Thyroid gland (tissue), 4 donors: Measurements from ENCODE around the gene OTOP1. TPM values are rescaled to one million over a fixed set of nuclear protein-coding genes. Genes with fewer than 3 reads are reported as not detected.
"Not testable (repeated sequence)": the region's sequence is repeated elsewhere in the genome, so short reads cannot be mapped to it uniquely, and the experiment has no call there.

Experiments
- DNase-seq, 2 donors: peaks; one replicate each; pipeline ENCODE4 v3.0.0-alpha.2; 2019
- H3K27ac ChIP-seq, 3 donors: fragments of 200-600 bp; sonication (generic); 1 replicate in 2 of 3; 2 replicates in 1 of 3; pipeline ENCODE4 v1.5.1; 2016 to 2019; ENCODE audit warnings: mild to moderate bottlenecking in 1 of 3, moderate library complexity in 1 of 3
- H3K27me3 ChIP-seq: fragments of 200-600 bp; sonication (generic); one replicate; pipeline ENCODE4 v1.5.1; 2019
- H3K36me3 ChIP-seq, 2 donors: fragments of 200-600 bp; sonication (generic); one replicate each; pipeline ENCODE4 v1.5.1; 2016 to 2019
- H3K4me1 ChIP-seq, 2 donors: fragments of 200-600 bp; sonication (generic); one replicate each; pipeline ENCODE4 v1.5.1; 2017 to 2019
- H3K4me3 ChIP-seq, 3 donors: fragments of 200-600 bp; sonication (generic); replicated peaks in 1 of 3; 1 replicate in 2 of 3; 2 replicates in 1 of 3; pipeline ENCODE4 v1.5.1; 2016; ENCODE audit warnings: mild to moderate bottlenecking in 1 of 3
- H3K9me3 ChIP-seq: fragments of 200-600 bp; sonication (generic); one replicate; pipeline ENCODE4 v1.5.1; 2017
- POLR2A ChIP-seq, 2 donors: fragments of 450-650 bp; IDR thresholded peaks; one replicate each; pipeline ENCODE4 v1.6.1; 2017; ENCODE audit warnings: antibody characterized with exemption in 2 of 2, mild to moderate bottlenecking in 2 of 2, moderate library complexity in 1 of 2
- WGBS, 2 donors: methylation state at CpG; one replicate each; pipeline ENCODE4 v1.1.5; 2017; 5-methylcytosine and 5-hydroxymethylcytosine counted together
- intact Hi-C: fragments of 100-400 bp; cut with DNase I; formaldehyde crosslinking; loops from one replicate; pipeline ENCODE4 v1.15.1; 2023
- total RNA-seq, 4 donors: library from RNA; depleted of rRNA; stranded (reverse); fragments of >200 nt; gene quantifications; one replicate each; pipeline ENCODE4 v1.2.3, GENCODE V29; 2016
- TF ChIP-seq, protein P1 (sequence below), 6 experiments: fragments of 200-600 bp in 3 of 6; fragments of 450-650 bp in 3 of 6; sonication (generic) in 3 of 6; IDR thresholded peaks; one replicate each; pipeline ENCODE4 v1.5.1; 2016 to 2019; ENCODE audit warnings: antibody characterized with exemption in 6 of 6, mild to moderate bottlenecking in 2 of 6, inconsistent platforms in 1 of 6, moderate library complexity in 1 of 6

The OTOP1 gene
- total RNA-seq, 4 donors from 2014 or later, result not detected

DNA sequence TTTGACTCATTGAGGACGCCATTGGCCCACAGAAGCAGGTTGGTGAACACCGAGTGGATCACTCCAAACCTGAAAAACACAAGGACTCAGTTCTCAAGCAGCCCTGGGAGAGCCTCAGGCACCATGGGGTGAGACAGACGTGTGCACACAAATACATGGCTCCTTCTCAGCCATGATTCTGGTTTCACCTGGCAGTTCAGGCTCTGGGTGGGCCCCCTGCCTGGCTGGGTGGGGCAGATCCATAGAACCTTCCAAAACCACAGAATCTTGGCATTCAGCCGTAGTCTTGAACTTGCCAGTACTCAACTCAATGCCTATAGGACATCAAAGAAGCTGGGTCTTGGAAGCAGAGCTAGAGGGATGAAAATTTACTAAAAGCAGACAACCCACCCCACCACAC lies 24.2 kb downstream of the OTOP1 start:
- TF ChIP-seq, protein P1, sequence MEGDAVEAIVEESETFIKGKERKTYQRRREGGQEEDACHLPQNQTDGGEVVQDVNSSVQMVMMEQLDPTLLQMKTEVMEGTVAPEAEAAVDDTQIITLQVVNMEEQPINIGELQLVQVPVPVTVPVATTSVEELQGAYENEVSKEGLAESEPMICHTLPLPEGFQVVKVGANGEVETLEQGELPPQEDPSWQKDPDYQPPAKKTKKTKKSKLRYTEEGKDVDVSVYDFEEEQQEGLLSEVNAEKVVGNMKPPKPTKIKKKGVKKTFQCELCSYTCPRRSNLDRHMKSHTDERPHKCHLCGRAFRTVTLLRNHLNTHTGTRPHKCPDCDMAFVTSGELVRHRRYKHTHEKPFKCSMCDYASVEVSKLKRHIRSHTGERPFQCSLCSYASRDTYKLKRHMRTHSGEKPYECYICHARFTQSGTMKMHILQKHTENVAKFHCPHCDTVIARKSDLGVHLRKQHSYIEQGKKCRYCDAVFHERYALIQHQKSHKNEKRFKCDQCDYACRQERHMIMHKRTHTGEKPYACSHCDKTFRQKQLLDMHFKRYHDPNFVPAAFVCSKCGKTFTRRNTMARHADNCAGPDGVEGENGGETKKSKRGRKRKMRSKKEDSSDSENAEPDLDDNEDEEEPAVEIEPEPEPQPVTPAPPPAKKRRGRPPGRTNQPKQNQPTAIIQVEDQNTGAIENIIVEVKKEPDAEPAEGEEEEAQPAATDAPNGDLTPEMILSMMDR (IDR thresholded peaks at IDR 0.05), result no peak
- TF ChIP-seq POLR2A (IDR thresholded peaks at IDR 0.05), result no peak
- H3K4me1 ChIP-seq, result no peaks in the 10 kb centered on the region
- DNase-seq, result no peak
- H3K9me3 ChIP-seq, result no peaks in the 10 kb centered on the region
- intact Hi-C loops, result no loop called here
- no peak overlapping the region for H3K4me3 ChIP-seq
- WGBS, 2 donors, result 81% methylated on average over 3 of the region's 4 CpGs; no CpG with 5 or more reads in 1 of the 2 donors
- no peaks in the 10 kb centered on the region for H3K36me3 ChIP-seq
- peaks cover 4% of the 10 kb centered on the region for H3K27me3 ChIP-seq
- H3K27ac ChIP-seq, result no peak overlapping the region

DNA sequence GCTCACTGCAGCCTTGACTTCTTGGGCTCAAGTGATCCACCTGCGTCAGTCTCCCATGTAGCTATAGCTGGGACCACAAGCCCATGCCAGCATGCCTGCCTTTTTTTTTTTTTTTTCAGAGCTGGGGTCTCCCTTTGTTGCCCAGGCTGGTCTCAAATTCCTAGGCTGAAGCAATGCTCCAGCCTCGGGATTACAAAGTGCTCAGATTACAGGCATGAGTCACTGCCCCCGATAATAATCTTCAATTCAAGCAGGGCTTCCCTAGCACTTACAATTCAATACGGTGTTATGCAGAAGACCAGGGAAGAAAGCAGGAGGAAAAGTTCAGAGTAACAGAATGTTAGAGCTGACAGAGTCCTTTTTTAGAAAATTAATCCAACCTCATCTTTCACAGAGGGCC lies 26.1 kb downstream of the OTOP1 start:
- intact Hi-C loops, result no loop called here
- WGBS, 2 donors, result 57 to 73% methylated on average over 4 of the region's 4 CpGs

DNA sequence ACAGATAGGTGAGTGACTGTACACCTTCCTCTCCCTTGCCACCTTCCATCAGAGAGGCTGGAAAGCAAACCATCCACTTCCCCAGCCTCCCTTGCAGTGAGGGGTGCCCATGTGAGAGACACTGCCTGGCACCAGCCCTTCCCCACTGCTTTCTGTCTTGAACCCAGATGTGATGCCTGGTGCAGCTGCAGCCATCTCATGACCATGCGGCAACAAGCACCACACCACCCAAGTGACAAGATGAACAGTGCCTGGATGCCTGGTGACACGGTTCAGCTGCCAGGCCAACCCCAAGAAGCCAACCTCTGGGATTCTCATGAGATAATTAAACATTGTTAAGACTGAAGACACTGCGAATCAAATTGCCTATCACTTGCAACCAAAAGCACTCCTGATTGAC lies 31.4 kb downstream of the OTOP1 start:
- H3K27me3 ChIP-seq, result no peaks in the 10 kb centered on the region
- no peak for TF ChIP-seq POLR2A (IDR thresholded peaks at IDR 0.05)
- TF ChIP-seq, protein P1 (IDR thresholded peaks at IDR 0.05), result no peak
- intact Hi-C loops, result no loop called here

More for the DNA sequence above, 26.1 kb downstream of the OTOP1 start:
- DNase-seq, result no peak
- no peaks in the 10 kb centered on the region for H3K4me1 ChIP-seq
- no peaks in the 10 kb centered on the region for H3K36me3 ChIP-seq
- no peak overlapping the region for H3K27ac ChIP-seq
- H3K4me3 ChIP-seq, result no peak overlapping the region
- H3K27me3 ChIP-seq, result no peaks in the 10 kb centered on the region
- no peaks in the 10 kb centered on the region for H3K9me3 ChIP-seq
- TF ChIP-seq POLR2A (IDR thresholded peaks at IDR 0.05), result no peak
- TF ChIP-seq, protein P1 (IDR thresholded peaks at IDR 0.05), result no peak

DNA sequence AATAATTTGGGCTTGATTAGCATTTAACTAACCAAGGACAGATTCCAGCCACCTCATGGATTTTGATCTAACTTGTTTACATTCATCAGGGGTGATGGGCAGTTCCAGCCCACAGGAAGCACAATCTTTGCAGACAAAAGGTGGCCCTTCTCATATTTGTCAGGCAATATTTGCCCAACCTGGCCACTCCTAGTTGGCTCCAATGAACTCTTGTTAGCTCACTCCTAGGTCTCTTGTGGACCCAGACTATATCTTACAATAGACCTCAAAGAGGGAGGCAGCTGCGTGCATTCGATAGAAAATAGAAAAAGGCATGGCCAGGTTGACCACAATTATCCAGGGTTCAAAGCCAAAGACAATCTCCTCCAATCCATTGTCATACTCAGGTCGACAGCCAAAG lies 38.2 kb downstream of the OTOP1 start:
- H3K4me1 ChIP-seq, H3K4me3 ChIP-seq, H3K36me3 ChIP-seq, intact Hi-C loops, H3K27me3 ChIP-seq, H3K27ac ChIP-seq, H3K9me3 ChIP-seq, DNase-seq: not testable (repeated sequence)
- WGBS, 2 donors, result 84 to 88% methylated on average over 3 of the region's 3 CpGs

More for the DNA sequence above, 31.4 kb downstream of the OTOP1 start:
- 88 to 90% methylated on average over 3 of the region's 3 CpGs for WGBS, 2 donors
- DNase-seq, result no peak
- Histone ChIP-seq H3K4me1 (no peaks in the 10 kb centered on the region), H3K4me3 (no peak overlapping the region), H3K36me3 (no peaks in the 10 kb centered on the region), H3K9me3 (no peaks in the 10 kb centered on the region), H3K27ac (no peak overlapping the region)

DNA sequence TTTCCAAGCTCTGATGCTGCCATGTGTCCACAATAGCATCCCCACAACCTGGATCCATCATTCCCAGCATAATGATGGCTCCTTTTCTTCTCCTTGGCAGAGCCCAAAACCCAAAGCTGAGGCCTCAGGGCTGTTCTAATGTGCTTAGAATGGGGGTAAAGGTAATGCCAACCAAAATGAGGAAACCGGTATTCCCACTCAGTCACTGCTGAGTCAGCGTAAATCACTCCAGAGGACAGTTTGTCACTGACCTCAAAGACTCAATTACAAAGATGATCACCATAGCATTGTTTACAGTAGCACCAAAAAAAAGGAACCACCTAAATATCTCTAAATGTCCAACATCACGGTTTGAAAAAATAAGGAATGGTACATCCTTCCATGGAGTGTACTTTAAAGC lies 41.2 kb downstream of the OTOP1 start:
- H3K9me3 ChIP-seq, result no peaks in the 10 kb centered on the region
- no peaks in the 10 kb centered on the region for H3K36me3 ChIP-seq
- intact Hi-C loops, result no loop called here
- no peak overlapping the region for H3K4me3 ChIP-seq
- DNase-seq, result no peak
- H3K4me1 ChIP-seq, result no peaks in the 10 kb centered on the region
- H3K27ac ChIP-seq, result no peak overlapping the region
- WGBS, 2 donors, result 87 to 91% methylated on average over 3 of the region's 3 CpGs
- TF ChIP-seq POLR2A (IDR thresholded peaks at IDR 0.05), result no peak
- TF ChIP-seq, protein P1 (IDR thresholded peaks at IDR 0.05), result no peak
- H3K27me3 ChIP-seq, result no peaks in the 10 kb centered on the region
